ENCODE results near the gene RAD51. TPM values are rescaled to one million over a fixed set of nuclear protein-coding genes. Genes with fewer than 3 reads are reported as not detected.

The RAD51 gene
- total and polyA plus RNA-seq, 2 donors (not counting 3 experiments of a cell fraction or from before 2014, with no cell fraction given) = 11.1 to 30.9 TPM

GRCh38 chr15:40744815-40745152 lies 49.8 kb downstream of the RAD51 start:
- Histone ChIP-seq H4K20me1 (replicated peaks; ENCODE audit: control insufficient read depth, extremely low read depth, insufficient read depth, low read length) (no peaks in the 10 kb centered on the region), H3K79me2 (ENCODE audit: control insufficient read depth, insufficient read depth, low read length) (no peaks in the 10 kb centered on the region), H3K27me3 (ENCODE audit: control insufficient read depth in 2 of 2, insufficient read depth in 2 of 2, low read length in 2 of 2) (no peaks in the 10 kb centered on the region), H2AFZ (ENCODE audit: low read depth, low read length) (no peak overlapping the region), H3K4me3 (replicated peaks in 1 of 3; ENCODE audit: insufficient read depth in 1 of 3, low read depth in 1 of 3, low read length in 3 of 3) (no peak overlapping the region), H3K4me1 (ENCODE audit: control insufficient read depth, extremely low read depth, insufficient read depth, low read length) (no peaks in the 10 kb centered on the region), H3K27ac (ENCODE audit: insufficient read depth, low read depth, low read length) (no peak overlapping the region), H3K9ac (replicated peaks; ENCODE audit: extremely low read depth, insufficient read depth, low read length) (no peak overlapping the region), H3K9me1 (replicated peaks; ENCODE audit: control insufficient read depth, extremely low read depth, insufficient read depth, low read length) (no peaks in the 10 kb centered on the region), H3K9me3 (replicated peaks; ENCODE audit: control insufficient read depth, insufficient read depth, low read length) (no peaks in the 10 kb centered on the region), H3K4me2 (ENCODE audit: insufficient read depth, low read length) (no peak overlapping the region), H3K36me3 (ENCODE audit: control insufficient read depth in 2 of 2, extremely low read depth in 1 of 2, insufficient read depth in 2 of 2, low read length in 2 of 2) (peaks cover 8 to 13% of the 10 kb centered on the region in 2 experiments)
- DNase-seq (ENCODE audit: low read depth, low spot score) (no peak), FAIRE-seq (no peak)
- ChIA-PET POLR2A (interaction anchor here (0.5 kb wide), 1 partner anchor 413 kb away, joined by 7 read pairs; no protein-coding TSS in a partner anchor), CTCF (interaction anchor here (0.9 to 1.7 kb wide), 7 partner anchors 38 to 155 kb away, joined by 3 to 5 read pairs (median 3); partner anchors contain the start of gene VPS18)
- dilution Hi-C loops (cut with MboI; ENCODE audit: extremely low pct_ligation_motif_present, low sequenced_read_pairs) = no loop called here
- intact Hi-C loops (cut with micrococcal nuclease) = no loop called here
- no TSS peak for BruUV-seq (replicated peaks)
- no peak for TF ChIP-seq POLR2AphosphoS5 (IDR thresholded peaks at IDR 0.05; ENCODE audit: insufficient read depth, low read depth, low read length)

GRCh38 chr15:40746916-40747418 lies 52.0 kb downstream of the RAD51 start:
- ChIA-PET CTCF (interaction anchor here (0.5 to 3.3 kb wide), 28 partner anchors 8 to 438 kb away, joined by 3 to 39 read pairs (median 4); partner anchors contain the start of genes BAHD1, C15orf62, DNAJC17 and GCHFR), POLR2A (interaction anchor here (1.5 kb wide), 1 partner anchor 21 kb away, joined by 6 read pairs; no protein-coding TSS in a partner anchor)
- TF ChIP-seq MAX (IDR thresholded peaks at IDR 0.05; ENCODE audit: insufficient read depth, insufficient read length) = no peak
- TF ChIP-seq EZH2 (IDR thresholded peaks at IDR 0.05; ENCODE audit: borderline replicate concordance, low read depth, low read length, severe bottlenecking) = no peak
- no peak for TF ChIP-seq JUN (IDR thresholded peaks at IDR 0.05; ENCODE audit: borderline replicate concordance, insufficient read depth, insufficient read length, low read depth)
- TF ChIP-seq CTCF (IDR thresholded peaks at IDR 0.05; ENCODE audit: extremely low read depth in 1 of 2, insufficient read depth in 1 of 2, low read depth in 1 of 2, low read length in 2 of 2) = no peak
- TF ChIP-seq POLR2A (IDR thresholded peaks at IDR 0.05; ENCODE audit: low read depth, low read length) = no peak
- TF ChIP-seq FOS (IDR thresholded peaks at IDR 0.05; ENCODE audit: borderline replicate concordance, insufficient read depth, low read length) = no peak
- no peak for TF ChIP-seq MYC (IDR thresholded peaks at IDR 0.05; ENCODE audit: low read depth, low read length)
- no peak for TF ChIP-seq GATA2 (IDR thresholded peaks at IDR 0.05; ENCODE audit: insufficient read depth, insufficient read length, low read depth, low read length)
- TF ChIP-seq POLR2AphosphoS5 (IDR thresholded peaks at IDR 0.05; ENCODE audit: insufficient read depth, low read depth, low read length) = no peak
- BruUV-seq (replicated peaks) = no TSS peak
- FAIRE-seq (no peak), DNase-seq (ENCODE audit: low read depth, low spot score) (no peak)
- Histone ChIP-seq H3K4me3 (replicated peaks in 1 of 3; ENCODE audit: insufficient read depth in 1 of 3, low read depth in 1 of 3, low read length in 3 of 3) (no peak overlapping the region), H3K27me3 (ENCODE audit: control insufficient read depth in 2 of 2, insufficient read depth in 2 of 2, low read length in 2 of 2) (no peaks in the 10 kb centered on the region), H3K79me2 (ENCODE audit: control insufficient read depth, insufficient read depth, low read length) (no peaks in the 10 kb centered on the region), H3K9ac (replicated peaks; ENCODE audit: extremely low read depth, insufficient read depth, low read length) (no peak overlapping the region), H3K4me1 (ENCODE audit: control insufficient read depth, extremely low read depth, insufficient read depth, low read length) (no peaks in the 10 kb centered on the region), H4K20me1 (replicated peaks; ENCODE audit: control insufficient read depth, extremely low read depth, insufficient read depth, low read length) (no peaks in the 10 kb centered on the region), H3K4me2 (ENCODE audit: insufficient read depth, low read length) (no peak overlapping the region), H2AFZ (ENCODE audit: low read depth, low read length) (no peak overlapping the region), H3K9me3 (replicated peaks; ENCODE audit: control insufficient read depth, insufficient read depth, low read length) (no peaks in the 10 kb centered on the region), H3K36me3 (ENCODE audit: control insufficient read depth in 2 of 2, extremely low read depth in 1 of 2, insufficient read depth in 2 of 2, low read length in 2 of 2) (peaks cover 8 to 19% of the 10 kb centered on the region in 2 experiments), H3K9me1 (replicated peaks; ENCODE audit: control insufficient read depth, extremely low read depth, insufficient read depth, low read length) (no peaks in the 10 kb centered on the region), H3K27ac (ENCODE audit: insufficient read depth, low read depth, low read length) (no peak overlapping the region)
- intact Hi-C loops (cut with micrococcal nuclease) (loop anchor here (1.0 kb wide), 2 partner anchors 35 to 147 kb away; partner anchors contain the start of gene VPS18), dilution Hi-C loops (cut with MboI; ENCODE audit: extremely low pct_ligation_motif_present, low sequenced_read_pairs) (no loop called here)
